GM18868 (cell line): ENCODE data around the gene FZD10.

Experiments used
- ATAC-seq: cut with Tn5 transposase; IDR thresholded peaks from one replicate; pipeline ENCODE4 v1.9.1; 2021; ENCODE audit warnings: mild to moderate bottlenecking, moderate library complexity; ENCODE audit not compliant: unreplicated experiment

FZD10 gene

DNA sequence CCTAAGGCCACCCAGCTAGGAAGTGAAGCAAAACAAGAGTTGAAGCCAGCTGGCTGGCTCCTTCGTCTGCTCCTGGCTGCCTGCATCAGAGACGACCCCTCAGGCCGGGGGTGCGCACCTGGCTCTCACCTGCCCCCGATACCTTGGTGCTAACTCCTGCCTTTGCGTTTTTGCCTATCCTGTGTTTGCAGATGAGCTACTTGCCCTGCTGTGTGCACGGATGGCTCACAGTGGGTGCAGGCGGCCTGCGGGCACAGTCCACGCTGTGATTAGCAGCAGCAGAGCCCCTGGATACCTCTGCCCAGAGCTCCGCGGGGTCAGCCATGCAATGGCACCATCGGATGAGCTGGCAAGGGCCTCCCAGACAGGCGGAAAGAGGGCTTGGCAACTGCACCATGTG, 31.2 kb upstream of the FZD10 start:
- ATAC-seq, result no peak

DNA sequence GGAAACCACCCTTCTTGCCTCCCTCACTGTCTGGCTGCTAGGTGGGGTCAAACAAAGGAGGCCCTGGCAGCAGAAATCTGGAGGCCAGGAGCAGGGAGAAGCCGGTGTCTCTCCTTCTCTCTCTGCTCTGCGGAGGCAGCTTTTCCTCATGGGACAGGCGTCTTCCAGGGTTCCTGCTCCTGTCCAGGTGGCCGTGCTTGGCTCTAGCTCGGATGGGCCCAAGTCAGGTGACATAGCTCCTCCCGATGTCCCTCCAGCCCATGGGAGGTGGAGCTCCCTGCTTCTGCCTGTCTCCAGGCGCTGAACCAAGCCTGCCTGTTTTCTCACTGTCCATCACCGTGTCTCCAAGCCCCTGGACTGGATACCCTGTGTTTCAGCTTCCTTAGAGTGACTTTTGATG, 30.5 kb upstream of the FZD10 start:
- ATAC-seq, result no peak

DNA sequence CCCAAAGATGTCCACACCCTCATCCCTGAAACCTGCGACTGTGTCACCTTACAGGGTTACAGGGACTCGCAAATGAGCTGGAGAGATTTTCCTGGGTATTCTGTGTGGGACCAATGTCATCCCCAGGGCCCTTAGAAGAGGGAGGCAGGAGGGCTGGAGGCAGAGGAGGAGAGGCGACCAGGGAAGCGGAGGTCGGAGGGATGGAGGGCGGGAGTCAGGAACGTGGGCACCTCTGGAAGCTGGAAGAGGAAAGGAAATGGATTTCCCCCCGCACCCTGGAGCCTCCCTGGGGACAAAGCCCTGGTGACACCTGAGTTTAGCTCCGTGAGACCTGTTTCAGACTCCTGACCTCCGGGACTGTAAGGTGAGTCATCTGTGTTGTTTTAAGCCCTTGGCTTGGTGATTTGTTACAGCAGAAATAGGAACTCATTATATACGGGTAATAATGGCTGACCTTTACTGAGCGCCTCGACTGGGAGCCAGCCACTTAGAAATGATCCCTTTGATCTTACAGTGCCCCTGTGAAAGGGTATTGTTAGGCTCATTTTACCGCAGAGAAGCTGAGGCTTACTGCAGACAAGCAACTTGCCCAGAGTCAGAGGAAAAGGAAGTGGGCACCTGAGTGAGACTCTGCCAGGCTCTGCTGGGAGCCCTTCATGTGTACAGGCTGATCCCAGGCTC, 29.3 kb upstream of the FZD10 start:
- ATAC-seq, result no peak

DNA sequence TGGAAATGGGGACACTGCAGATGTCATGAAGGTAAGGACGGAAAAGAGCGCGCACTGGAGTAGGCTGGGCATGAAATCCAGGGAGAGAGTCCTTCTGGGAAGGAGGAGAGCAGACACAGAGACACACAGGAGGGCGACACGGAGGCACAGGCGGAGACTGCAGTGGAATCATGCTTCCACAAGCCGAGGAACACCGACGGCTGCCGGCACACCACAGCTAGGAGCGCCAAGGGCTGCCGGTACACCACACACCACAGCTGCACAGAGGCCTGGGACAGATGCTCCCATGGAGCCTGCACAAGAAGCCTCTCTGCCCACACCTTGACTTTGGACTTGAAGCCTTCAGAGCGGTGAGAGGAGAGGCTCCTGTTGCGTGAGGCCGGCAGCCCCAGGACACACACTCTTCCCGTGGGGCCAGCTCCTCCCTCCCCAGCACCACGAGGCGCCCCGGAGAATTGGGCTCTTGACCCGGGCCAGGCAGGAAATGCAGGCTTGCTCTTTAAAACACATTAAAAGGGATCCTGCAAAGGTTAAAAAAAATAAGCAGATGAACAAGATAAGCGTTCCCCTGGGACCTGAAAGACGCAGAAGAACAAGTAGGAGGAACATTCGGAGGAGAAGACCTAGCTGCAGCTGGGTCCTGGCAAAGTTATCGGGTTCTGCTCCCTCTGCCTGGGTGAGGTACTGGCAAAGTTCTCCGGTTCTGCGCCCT, 28.3 kb upstream of the FZD10 start:
- ATAC-seq, result no peak

DNA sequence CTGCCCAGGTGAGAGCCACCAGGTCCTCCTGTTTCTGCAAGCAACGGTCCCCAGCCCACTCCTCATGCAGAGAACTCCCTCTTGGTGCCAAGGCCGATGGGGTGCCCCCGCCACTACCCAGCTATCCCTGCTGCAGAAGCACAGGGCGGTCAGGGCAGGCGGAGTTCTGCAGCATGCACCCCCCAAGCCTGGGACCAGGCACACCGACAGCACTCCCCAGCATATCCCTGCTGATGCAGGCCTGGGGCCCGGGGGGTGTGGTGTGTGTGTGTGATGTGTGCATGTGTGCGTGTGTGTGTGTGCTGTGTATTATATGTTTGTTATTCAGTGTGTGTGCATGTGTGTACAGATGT, 27.7 kb upstream of the FZD10 start:
- no peak for ATAC-seq

DNA sequence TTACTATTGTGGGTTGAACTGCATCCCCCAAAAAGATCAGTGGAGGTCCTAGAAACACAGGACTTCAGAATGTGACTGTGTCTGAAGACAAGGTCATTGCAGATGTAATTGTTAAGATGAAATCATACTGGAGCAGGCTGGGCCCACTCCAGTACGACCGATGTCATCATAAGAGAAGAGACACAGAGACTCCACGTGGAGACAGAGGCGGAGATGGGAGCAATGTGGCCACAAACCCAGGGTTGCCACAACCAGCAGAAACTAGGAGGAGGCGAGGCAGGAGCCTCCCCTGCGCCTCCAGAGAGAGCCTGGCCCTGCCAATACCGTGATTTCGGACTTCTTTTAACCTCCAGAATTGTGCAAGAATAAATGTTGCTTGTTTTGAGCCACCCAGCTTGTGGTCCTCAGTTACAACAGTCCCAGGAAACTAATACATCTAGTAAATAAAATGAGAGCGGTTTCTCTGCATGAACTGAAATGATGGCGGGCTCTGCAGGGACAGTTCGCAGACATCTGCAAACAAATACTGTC, 25.7 kb upstream of the FZD10 start:
- no peak for ATAC-seq

DNA sequence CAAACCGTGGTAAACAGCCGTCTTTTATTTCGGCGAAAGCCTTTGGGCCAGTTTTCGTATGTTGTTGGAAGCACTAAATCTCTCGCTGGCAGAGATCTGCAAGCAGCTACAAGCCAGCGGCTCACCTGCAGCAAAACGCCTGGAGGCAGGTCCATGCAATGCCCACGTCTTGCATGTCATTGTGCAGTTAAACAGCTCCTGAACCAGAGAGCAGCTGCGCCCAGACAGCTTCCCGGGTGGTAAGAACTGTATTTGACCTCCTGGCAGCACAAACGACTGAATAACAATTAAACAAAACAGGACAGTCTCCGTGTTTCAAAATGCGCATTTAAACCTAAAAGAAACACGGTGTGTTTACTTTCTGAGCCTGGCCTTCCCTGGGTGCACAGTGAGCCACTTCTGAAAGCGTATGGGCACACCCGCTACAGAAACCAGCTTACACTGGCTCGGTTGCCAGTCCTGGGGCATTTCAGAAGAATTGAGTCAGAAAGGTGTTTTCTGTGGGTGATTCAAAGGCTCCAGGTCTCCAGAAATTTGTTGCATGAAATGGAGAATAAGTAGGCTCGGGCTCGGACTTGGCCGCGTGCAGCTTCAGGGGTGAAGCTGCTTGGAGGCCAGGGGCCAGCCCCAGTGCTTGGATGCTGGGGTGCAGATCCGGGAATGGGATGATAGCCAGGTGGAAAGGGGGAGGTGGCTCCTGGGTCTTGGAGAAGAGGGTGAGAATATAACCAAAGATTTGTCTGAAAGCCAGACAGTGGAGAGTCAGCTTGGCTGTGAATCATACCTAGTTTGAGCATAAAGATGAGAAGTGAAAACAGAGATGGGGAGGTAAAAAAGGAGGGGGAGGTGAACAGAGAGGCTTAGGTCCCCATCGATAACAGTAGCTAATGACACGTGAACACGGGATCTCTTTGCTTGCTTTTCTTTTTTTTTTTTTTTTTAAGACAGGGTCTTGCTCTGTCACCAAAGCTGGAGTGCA, 24.9 kb upstream of the FZD10 start:
- ATAC-seq, result no peak

DNA sequence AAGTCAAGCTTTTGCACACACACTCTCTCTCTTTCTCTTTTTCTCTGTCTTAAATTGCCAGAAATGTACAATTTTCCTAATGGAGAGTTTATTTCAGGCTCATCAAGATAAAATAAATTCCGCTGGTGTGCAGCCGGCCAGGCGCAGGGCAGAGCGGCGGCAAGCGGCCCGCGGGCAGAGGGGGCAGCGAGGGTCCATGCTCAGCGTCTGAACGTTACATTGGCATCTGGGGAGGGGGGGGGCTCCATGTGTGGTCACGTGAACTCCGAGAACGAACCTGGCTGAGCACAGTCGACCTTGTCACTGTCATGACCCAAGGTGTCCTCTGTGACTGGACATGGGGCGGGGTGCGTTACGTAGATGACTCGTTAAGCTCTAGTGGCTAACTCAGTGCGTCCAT, 23.8 kb upstream of the FZD10 start:
- no peak for ATAC-seq

DNA sequence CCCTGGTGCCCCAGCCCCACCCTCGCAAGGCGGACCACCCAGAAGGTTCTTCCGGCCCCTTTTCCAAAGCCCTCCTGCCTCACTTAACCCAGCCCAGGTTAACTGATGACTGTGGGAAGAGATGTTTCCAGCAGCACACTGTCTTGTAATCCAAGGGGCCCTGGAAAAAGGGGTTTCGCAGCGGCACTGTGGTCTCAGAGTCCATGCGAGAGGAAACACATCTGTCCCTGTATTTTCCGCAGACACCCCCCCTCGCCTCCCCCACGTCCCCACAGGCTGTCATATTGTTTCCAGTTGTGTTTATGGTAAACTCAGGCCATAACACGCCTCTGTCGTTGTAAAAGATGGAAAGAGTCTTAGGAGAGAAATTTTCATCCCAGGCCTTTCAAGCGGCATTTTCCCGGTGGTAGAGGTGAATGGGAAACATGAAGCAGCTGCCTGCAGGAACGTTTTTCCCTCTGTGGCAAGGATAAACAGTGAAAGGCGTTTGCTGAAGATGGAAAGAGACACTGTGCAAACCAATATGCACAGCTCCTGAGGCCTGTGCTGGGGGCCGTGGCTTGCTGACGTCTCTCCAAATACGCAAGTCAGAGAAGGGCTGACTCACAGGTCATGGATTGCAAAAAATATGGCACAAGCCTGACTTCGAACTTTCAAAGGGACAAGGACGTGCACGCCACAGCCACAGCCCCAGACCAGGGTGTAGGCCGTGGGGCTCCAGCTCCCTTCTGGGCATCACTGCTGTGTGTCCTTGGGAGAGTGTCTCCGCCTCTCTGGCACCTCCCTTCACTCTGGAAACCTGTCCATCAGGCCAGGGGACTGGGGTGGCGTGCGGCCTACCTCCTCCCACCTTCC, 22.5 kb upstream of the FZD10 start:
- no peak for ATAC-seq

DNA sequence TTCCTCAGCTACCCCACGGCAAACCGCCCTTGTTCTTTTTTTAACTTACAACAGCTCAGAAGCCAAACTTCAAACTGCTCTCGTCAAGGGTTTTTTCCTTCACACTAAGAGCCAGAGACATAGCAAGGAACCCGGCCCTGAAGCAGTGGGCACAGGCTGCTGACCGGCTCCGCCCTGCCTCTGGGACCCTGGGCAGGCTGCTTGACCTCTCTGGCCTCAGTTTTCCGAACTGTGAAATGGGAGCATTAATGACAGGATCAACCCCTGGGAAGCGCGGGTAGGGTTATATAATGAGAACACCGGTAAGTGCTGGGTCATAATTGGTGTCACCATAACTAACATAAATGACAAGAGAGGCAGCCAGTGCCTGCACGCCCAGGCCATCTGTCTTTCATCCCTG, 21.2 kb upstream of the FZD10 start:
- no peak for ATAC-seq

DNA sequence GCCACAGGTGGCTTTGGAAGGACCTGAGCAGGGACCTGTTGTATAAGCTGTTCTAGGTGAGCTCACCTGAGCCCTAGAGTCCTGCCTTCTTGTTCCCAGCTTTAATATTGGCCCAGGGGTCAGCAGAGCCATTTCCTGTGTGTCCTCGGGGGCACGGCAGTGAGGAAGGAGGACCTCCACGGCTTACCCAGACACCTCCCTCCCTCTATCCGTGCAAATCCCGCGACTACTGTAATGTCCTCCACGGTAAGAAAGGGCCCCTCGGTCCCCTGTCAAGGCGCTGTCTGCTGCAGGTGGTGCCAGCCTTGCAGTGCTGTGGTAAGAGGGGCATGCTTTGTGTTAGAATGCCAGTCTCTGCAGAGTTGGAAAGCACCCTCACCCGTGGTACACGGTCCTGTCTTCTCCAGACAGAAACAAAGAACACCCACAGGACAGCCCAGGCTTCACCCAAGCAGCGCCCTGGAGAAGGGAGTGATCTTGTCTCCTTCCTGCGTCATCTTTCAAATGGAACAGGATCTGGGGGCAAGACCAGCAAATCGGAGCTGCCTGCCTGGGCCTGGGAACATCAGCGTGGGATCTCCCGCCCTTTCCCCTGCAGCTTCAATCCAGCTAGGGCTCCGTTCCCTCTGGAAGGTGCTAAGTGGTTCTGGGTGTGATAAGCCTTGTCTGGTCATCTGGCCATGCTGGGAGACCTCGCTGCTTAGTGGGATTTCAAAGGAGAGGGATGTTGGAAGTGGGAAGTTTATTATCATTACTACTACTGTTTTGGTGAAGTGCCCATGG, 20.2 kb upstream of the FZD10 start:
- ATAC-seq, result no peak

DNA sequence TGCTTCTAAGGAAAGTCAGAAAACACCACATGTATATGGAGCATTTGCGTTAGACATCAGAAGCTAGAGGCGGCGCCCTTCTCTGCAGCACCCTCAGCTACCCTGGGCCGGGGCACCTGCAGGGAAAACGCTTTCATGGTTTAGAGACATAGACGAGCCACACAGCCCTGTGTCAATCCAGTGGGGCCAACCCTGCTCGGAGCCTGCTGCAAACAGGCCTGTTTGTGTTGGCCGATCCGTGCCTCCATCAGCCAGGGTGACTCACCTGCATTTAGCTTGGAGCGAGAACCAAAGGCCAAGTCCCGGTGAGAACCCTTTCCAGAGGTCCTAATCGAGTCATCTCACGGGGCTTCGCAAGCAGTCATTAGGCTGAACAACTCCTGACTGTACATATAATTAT, 19.5 kb upstream of the FZD10 start:
- no peak for ATAC-seq

DNA sequence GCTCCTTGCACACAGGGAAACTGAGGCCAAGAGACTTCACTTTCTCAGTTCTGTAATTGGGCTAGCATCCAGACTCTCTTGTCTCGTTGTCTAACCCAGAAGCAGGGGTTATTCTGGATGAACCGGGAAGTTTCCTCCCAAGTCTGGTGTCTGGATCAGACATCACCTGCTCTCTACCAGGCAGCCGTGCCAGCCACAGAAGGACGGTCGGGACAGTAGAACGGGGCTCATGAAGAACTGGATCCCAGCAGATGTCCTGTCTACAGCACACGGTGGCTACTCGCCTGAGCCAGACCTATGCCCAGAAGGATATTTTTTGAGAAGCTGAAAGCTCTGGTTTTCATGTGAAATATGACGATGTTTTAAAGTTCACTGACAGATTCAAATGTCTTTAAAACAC, 19.1 kb upstream of the FZD10 start:
- no peak for ATAC-seq

DNA sequence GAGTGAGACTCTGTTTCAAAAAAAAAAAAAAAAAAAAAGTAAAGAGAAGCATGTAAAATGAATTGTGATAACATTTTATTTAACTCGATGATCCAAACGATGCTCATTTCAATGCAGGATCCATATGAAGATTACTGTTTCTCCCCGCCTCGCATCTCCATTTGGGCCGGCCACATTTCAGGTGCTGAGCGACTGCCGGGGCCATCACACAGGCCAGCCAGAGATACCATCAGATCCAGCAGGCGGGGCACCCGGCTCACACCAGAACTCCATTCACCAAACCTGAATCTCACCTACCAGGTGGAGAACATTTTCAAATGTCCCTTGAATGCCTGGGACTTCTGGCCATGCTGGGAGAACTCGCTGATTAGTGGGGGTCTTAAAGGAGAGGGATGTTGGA, 18.0 kb upstream of the FZD10 start:
- no peak for ATAC-seq

DNA sequence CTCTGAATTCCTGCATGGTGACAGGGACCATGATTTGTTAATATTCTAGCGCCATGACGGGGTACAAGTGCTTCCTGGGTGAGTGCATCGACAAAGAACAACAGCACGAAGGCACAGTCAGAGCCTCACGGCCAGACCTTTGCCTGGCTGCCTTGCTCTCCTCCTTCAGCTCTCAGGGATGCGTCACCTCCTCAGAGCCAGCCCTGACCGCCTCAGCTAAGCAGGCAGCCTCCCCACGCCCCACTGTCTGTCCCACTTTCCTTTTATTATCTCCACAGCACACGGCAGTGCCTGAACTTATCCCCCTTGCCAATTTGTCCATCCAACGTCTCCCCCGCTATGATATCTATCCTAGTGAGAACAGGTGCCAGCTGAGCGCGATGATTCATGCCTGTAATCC, 16.5 kb upstream of the FZD10 start:
- ATAC-seq, result no peak

DNA sequence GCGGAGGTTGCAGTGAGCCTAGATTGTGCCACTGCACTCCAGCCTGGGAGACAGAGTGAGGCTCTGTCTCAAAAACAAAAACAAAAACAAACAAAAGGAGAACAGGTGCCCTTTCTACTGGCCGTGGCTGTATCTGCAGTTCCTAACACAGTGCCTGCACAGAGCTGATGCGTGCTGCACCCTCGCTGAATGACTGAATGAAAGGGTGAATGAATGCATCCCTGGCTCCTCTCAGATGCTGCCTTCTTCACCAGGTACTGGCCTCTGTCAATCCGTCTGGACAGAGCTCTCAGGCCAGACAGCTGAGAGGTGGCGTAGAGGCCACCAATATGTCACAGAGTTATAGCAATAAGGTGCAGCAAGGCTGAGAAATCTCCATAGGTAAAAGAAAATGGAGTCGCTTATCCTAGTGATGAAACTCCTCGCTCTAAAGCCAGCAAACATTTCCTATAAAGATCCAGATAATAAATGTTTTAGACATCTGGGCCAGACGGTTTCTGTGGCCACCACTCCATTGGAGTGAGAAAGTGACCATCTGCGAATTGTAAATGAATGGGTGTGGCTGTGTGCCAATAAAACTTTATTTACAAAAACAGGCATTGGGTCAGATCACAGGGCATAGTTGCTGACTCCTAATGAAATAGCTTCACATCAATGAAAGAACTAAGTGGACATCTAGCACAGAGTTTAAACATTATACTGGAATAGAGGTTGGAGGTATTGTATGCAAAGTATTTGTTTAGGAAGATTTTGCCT, 15.9 kb upstream of the FZD10 start:
- no peak for ATAC-seq

DNA sequence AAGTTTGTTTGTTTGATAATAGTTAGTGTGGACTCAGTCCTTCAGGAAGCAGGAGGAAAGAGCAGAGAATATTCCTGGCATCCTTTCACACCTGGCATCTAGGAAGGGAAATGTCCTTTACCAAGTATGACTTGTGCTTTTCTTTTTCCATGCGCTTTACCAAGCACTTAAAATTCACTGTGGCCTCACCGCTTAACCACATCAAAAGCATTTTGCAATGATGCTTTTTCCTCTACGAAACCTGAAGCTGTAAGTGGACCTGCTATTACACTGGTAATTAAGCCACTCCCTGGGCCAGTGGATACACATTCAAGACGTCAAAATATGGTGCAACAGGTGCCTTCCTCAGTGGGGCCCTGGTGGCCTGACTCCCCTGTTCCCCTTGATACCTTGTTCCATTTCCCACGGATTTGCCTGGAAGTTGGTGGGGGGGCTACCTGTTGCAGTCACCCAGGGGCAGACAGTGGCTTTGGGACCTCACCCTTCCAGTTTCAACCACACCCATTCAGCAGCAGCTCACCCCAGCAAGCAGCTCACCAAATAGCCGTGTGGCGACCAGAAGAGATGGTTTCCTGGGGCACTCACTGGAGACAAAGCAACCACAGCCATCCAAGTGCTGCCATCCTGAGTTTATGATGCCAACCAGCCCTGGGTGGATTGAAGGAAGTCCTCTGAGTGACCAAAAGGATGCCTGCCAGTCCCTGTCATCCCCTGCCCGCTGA, 14.2 kb upstream of the FZD10 start:
- no peak for ATAC-seq

DNA sequence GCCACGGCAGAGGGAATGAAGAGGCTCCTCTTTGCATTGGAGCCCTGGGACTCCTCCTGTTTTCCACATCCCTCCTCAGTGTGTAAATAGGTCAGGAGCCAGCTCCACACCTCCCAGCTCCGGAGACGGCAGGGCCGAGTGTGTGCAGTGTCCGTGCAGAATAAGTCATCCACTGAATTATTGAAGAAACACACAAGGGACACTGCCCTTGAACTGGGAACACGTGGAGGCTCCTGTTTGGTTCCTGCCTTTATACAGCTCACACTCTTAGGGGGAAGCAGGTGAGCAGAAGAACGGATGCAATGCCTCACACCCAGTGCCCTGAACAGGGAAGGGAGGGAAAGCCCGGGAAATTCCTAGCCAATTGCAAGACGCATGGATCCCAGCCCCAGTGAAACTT, 10.4 kb upstream of the FZD10 start:
- no peak for ATAC-seq
